NCI-H526 treated with DMSO at 0.1 percent for 48 hours (cell line): ENCODE data around the gene BPIFB4.
"Not testable (repeated sequence)": the region's sequence is repeated elsewhere in the genome, so short reads cannot be mapped to it uniquely, and the experiment has no call there.

ENCODE experiments used
- DNase-seq: peaks from one replicate; lab custom pipeline; 2025; lab: John Stamatoyannopoulos, UW

The BPIFB4 gene

DNA sequence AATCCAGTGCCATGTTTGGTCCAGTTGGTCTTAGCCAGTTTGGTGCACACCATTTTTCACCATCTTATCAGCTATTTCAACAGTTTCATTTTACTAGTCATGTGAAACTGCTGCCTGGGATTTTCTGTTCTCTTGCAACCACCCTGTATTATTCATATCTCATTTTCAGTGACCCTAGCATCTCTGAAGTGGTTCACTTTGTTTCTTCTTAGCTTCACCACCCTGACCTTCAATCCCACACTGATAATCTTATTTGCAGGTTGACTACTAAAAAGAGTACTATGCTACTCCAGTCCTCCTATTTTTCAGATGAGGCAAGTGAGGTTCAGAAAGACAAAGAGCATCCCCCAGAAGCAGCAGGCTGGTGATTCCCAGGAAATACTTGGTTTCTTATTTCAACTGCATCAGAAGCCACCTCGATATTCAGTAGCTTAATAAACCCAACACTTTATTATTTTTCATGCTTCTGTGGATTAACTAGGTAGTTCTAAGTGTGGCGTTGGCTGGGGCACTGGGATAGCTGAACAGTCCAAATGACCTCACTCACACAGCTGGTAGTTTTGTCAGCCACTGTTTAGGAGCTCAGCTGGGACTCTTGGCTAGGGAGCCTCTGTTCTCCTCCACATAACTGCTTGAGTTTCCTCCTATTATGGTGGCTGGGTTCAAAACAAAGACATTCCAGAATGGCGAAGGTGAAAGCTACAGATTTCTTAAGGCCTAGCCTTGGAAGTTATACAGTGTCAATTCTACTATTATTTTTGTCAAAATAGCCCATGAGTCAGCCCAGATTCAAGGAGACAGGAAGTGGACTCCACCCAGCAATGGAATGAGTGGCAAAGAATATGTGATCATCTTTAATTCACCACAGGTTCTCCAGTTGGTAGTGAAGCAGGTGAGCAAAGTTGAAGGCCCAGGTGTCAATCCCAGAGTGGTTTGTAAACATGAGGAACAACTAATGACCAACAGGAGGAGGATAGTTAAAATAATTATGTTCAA lies 40.6 kb downstream of the BPIFB4 start:
- no peak for DNase-seq

DNA sequence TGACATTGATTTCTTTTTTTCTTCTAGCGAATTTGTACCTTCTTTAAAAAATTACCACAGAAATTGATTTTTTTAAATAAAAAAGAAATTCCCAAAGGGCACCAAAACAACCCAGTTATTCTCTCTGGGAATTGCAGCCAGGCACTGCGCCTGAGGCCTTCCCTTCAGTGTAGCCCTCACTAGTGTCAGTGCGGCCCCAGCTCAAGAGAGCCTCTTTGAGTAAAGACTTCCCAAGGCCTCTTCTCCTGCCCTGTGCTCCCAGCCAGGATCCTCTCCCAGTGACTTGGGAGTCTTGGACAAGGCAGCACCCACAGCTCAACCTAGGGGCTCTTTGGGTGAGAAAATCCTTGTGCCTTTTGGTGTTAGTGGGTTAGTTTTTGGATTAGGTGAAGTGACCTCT lies 41.5 kb downstream of the BPIFB4 start:
- DNase-seq = no peak

DNA sequence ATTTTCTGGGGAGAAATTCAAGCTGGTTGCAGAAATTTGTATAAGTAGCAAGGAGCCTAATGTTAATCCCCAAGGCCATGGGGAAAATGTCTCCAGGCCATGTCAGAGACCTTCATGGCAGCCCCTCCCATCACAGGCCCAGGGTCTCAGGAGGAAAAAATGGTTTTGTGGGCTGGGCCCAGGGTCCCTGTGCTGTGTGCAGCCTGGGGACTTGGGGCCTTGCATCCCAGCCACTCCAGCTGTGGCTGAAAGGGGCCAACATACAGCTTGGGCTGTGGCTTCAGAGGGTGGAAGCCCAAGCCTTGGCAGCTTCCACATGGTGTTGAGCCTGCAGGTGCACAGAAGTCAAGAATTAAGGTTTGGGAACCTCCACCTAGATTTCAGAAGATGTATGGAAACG lies 42.9 kb downstream of the BPIFB4 start:
- DNase-seq = not testable (repeated sequence)

DNA sequence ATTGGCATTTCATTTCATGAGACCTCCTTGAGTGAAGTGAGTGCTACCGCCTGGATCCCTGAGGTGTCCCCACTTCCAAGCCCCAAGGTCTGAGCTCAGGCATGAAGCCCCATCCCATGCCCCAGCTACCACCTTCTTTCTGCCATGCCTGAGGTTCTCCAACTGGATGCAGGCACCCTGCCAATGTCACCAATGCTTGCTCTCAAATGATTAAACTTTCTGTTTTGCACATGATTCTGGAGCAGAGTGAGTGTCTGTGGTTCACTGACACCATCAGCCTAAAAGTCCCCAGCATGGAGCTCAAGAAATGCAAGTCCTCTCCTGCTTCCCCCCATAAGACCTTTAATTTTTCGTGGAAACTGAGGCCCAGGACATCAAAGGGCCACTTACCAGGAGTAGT lies 44.8 kb downstream of the BPIFB4 start:
- DNase-seq = no peak

DNA sequence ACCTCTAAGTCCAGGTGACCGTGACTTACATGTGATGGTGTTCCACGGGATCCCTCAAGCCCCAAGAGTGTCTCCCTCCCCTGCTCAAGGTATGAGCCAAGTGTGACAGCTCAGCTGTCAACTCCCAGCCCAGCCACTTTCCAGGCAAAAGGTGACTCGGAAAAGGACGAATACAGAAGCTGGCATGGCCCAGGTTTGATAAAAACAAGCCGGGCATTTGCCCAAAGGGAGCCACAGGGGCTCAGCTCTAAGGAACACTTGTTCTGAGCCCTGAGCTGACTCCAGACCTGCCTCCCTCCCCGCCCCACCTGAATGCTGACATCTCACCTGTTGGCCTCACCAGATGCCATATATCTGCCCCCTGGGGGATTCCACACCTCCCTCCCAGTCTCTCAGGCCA lies 45.6 kb downstream of the BPIFB4 start:
- DNase-seq = no peak

DNA sequence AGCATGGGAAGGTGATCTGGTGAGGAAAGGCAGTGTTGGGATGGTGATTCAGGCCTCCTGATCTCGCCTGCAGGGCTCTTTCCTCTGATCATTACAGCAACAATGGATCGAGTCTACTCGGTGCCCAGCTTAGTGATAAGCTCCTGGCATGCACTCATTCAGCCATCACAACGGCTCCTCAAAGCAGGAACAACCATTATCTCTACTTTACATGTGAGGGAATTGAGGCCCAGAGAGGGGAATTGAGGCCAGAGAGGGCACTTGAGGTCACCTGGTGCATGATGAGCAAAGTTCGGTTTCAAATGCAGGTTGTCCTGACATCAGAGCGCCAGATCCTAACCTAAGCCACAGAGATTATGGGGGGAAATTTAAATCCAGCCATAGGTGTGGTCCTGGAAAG lies 46.5 kb downstream of the BPIFB4 start:
- no peak for DNase-seq

DNA sequence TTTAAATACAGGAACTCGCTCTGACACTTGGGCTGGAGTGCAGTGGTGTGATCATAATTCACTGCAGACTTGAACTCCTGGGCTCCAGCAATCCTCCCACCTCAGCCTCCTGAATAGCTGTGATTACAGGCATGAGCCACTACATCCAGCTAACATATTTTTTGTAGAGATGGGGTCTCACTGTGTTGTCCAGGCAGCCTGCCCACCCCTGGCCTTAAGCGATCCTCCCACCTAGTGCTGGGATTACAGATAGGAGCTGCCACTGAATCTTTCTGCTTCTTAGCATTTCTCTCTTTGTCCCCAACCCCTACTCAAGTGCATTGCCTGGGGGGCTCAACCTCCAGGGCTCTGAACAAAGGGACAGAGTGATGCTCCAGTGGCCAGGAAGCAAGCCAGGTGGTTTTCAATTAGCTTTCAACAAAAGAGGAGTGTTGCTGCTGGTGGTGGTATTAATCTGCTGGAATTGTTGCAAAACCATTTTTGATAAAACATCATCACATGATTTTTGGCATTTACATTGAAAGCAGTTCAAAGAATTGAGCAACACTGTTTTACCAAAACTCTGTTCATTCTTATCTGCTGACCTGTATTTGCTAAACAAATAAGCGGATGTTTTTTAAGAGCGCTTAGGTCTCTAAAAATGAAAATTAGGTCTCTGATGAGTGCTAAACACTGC lies 48.1 kb downstream of the BPIFB4 start:
- DNase-seq = peak; percentile 41

DNA sequence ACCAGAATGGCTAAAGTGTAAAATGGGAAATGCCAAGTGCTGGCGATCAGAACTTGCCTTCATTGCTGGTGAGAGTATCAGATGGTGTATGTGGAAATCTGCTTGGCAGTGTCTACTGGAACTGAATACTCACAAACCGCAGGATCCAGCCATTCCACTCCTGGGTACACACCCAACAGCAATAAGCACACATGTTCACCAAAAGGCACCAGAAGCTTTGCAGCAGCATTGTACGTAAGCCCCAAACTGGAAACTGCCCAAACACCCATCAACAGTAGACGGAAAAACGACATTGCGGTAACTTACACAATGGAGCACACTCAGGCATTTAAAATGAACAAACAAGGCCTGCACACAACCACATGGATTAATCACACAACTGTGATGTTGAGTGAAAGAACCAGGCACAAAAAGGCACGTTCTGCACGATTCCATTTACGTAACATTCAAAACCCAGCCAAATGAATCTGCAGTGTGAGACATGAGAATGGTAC lies 51.2 kb downstream of the BPIFB4 start:
- no peak for DNase-seq

DNA sequence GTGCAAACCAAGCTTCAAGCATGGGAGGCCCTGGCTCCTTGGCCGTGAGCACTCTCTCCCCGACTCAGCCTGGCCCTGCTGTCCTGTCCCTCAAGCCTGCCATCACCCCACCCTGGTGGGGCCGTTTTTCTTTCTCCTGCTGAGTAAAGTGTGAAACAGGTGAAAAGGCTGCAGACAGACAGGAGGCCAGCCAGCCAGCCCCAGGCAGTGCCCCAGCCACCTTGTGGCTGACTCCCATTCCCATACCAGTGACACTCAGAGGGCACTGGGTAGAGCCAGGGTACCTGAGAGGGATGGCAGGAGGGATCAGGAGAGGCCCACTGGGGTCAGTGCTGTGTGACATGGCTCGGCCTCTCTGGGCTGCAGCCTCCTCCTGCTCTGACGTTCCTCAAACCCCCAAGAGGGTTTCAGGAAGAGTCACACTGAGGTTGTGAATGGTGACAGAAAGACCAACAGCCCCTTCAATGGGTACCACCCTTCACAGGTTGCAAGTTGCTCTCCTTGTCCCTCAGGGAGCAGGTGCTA lies 52.6 kb downstream of the BPIFB4 start:
- DNase-seq = no peak

DNA sequence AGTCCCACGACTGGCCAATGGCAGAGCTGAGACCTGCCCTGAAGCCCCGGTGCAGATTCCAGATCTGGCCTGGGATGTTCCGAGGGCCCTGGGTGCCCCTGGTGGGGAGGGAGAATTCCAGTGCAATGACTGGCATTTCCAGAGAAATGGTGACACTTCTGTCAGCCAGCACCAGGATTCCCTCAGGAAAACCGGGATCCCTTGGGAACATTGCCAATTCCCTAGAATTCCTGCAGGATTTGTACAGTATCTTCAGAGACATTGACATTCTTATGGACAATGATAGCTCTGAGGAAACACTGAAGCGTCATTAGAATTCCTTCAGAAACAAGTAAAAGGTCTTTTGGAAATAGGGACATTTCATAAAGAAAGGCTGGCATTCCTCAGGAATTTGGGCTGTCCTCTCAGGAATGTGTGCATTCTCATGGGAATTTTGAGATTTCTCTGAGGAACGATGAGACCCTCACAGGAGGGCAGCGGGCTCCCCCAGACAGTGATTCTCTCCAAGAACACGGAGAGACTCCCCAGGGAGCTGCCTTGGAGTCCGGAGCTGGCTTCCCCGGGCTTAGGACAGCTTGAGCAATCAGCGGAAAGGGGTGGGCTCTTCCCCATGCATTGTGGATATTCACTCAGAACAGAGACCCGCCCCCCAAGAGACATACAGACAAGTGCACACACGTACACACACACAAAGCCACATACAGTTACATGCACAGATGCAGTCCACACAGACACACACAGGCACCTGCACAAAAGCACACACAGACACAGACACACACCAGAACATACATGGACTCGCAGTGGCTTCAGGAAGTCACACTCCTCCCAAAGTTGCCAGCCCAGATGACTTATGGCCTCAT lies 53.3 kb downstream of the BPIFB4 start:
- no peak for DNase-seq

DNA sequence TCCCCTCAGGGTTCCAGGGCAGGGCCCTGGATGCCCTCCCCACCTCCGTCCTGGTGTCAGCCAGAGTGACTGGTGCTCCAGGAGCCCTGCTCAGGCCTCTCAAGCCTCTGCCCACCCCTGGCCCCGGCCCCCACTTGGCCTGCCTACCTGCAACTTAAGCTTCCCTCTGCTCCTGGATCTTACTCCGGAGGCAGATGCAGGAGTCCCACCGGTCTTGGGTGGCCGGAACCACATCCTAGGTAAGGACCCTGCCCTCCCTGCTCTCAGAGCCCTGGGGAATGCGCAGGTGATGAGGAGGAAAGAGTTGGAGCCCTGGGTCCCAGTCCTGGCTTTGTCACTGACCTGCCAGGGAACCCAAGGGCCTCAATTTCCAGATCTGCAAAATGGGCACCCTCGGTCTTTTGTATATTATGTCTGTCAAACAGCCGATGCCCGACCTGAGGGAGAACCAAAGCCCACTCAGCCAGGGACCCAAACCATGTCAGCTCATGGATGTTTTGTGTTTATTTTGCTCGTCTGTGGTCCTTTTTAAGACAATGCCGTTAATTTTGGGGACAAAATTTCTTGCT lies 54.0 kb downstream of the BPIFB4 start:
- no peak for DNase-seq

DNA sequence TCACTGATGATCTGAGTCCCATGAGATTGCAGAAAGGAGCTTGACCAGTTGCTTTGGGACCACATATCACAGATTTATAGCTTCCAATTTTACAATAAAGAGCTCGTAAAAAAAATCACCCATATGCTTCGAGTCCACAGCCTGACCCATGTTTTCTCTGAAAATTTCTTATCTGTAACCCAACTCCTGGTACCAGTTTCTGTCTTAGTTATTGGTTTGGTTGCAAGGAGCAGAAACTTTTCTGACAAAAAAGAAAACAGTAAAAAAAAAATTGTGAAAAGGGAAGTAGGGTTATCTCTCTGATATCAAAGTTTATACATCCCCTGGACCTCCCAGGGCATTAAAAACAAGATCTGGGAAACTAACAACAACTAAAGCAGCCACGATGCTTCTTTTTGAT lies 57.8 kb downstream of the BPIFB4 start:
- DNase-seq = no peak

DNA sequence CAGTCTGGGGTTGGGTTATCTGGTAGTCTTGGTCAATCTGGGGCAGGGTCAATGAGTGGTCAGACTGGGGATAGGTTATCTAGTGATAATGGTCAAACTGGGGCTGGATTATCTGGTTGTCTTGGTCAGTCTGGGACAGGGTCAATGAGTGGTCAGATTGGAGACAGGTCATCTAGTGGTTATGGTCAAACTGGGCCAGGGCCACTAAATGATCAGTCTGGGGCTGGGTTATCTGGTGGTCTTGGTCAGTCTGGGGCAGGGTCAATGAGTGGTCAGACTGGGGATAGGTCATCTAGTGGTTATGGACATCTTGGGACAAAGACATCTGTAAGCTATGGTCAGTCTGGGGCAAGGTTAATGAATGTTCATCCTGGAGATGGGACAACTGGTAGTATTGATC lies 60.0 kb downstream of the BPIFB4 start:
- DNase-seq = no peak

DNA sequence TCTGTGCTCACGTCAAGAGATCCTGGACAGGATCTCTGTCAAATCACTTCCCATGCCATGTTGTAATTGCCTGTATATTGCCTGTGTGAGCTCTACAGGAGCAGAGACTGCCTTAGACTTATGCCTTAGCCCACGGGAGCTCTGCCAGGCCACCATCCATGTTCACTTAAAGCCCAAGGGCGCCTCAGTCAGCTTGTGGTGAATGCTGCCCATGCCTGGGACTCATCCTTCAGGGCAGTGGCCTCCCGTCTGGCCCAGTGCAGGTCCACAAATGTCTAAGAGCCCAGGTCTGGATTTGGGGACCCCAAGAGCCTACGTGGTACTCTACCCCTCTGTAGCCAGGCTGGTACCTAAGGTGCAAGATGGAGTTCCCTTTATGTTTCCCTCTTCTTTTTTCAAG lies 66.1 kb downstream of the BPIFB4 start:
- DNase-seq = no peak

DNA sequence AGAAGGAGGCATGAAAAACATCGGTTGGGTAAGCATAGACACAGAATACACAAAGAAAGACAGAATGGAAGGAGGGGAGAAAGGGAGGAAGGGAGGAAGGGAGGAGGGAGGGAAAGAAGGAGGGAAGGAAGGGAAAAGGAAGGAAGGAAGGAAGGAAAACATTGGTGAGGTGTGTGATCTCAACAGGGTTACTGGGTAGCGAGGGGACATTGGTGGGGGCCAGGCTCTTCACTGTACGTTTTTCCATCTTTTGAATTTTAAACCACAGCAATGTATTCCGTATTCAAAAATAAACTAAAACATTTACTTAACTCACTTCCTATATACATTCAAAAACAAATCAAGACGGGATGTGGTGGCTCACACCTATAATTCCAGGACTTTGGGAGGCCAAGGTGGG lies 67.9 kb downstream of the BPIFB4 start:
- no peak for DNase-seq

DNA sequence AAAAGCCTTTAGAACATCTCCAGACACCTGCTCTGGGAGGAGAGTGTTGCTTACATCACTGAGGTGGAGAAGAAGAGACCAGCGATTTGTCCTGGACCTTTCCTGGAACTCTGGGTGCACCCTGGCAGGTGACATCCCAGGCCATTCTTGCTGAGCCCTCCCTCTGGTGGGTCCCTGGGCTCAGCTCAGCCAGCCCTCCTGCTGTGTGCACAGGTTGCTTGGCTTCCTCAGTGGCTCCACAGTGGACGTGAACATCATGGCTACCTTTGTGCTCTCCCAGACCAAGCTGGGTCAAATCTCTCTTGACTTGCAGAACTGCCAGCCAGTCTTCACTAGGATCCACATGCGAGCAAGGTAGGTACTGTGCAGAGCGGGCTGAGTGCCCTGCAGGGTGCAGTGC lies 68.6 kb downstream of the BPIFB4 start:
- no peak for DNase-seq

DNA sequence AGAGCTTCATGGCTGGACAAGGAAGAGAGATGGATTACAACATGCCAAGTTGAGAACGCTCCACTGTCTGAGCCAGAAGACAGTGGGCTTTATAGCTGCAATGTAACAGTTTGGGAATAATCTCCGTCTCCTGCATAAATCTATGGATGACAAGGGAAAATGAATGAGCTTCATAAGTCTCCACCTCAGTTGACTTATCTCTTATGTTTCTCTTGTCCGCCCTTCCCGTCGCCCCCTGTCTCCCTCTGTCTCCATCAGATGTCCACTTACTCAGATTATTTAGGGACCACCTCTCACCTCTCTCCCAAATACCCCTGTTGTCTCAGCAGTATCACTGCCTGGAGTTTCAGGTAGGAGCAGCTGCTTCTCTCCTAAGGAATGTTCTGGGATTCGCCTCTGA lies 74.8 kb downstream of the BPIFB4 start:
- DNase-seq = no peak

DNA sequence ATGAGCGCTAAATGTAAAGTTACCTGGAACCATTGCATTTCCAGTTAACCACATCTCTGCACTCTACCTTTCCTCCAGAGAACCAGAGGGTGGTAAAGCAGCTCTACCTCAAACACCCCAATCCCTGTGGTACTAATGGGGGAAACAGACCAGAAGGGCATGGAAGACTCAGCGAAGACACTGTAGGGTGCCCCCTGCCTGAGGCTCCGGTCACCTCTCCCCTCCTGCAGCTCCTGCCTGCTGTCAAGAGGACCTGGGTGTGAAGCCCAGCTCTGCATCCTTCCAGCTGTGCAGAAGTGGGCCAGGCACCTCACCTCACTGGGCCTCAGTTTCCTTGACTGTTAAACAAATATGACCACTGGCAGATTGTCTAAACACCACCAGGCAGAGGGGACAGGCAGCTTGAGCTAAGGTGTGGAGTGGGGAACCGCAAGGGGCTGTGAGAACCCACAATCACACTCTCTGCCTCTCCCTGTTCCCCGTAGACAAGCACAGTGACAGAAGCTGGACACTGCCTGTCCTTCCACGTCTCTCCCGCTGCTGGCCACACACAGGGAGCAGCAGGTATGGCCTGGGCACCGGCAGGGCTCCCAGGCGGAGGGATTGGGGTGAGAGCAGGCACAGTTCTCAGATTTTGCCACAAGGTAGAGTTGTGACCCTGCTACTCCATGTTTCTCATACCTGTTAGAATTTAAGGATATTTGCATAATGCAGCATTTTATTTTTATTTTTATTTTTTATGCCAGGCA lies 79.4 kb downstream of the BPIFB4 start:
- DNase-seq = no peak

DNA sequence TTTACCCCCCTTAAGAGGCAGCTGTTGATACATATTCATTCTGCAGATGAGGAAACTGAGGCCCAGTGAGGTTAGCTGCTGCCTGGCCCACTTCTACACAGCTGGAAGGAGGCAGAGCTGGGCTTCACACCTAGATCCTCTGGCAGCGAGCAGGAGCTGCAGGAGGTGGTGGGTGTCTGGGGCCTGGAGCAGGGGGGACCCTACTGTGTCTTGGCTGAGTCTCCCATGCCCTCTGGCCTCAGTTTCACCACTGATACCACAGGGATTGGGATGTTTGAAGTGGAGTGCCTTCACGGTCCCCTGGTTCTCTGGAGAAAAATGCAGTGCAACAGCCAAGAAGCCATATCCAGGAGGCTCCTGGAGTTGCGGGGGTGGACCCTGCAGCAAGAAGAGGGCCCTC lies 80.3 kb downstream of the BPIFB4 start:
- DNase-seq = no peak

DNA sequence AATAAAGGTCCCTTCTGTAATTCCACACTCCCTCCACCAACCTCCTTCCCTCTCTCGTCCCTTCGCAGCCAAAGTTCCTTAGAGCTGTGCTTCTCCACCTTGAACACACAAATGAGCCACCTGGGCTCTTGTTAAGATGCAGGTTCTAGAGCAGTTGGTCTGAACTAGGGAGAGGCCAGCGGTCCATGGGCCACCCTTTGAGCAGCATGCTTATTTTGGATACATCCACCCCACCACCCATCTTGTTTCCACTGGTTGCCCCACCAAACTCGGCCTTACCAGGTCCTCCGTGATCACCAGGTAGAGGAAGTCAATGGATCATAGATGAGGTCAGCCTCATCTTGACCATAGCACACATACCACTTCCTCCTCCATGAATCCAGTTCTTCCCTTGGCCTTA lies 81.2 kb downstream of the BPIFB4 start:
- no peak for DNase-seq
